ENCODE data around the gene JOSD1.

The JOSD1 gene

GRCh38 chr22:38712486-38713207 is 11.9 kb upstream of the JOSD1 start:
- DNase-seq (ENCODE audit: low spot score) = no peak

- DNase-seq (ENCODE audit: low spot score) = no peak
Measured at GRCh38 chr22:38710866-38711265, 10.1 kb upstream of the JOSD1 start.

- DNase-seq (ENCODE audit: low spot score) = no peak
Measured at GRCh38 chr22:38710351-38710750, 9.6 kb upstream of the JOSD1 start.

- DNase-seq (ENCODE audit: low spot score) = no peak
Measured at GRCh38 chr22:38709306-38709705, 8.6 kb upstream of the JOSD1 start.

- no peak for DNase-seq (ENCODE audit: low spot score)
Measured at GRCh38 chr22:38707984-38708383, 7.2 kb upstream of the JOSD1 start.

- DNase-seq (ENCODE audit: low spot score) = no peak
Measured at GRCh38 chr22:38707346-38707745, 6.6 kb upstream of the JOSD1 start.

- no peak for DNase-seq (ENCODE audit: low spot score)
Measured at GRCh38 chr22:38706901-38707195, 6.1 kb upstream of the JOSD1 start.

GRCh38 chr22:38706101-38706900 is 5.6 kb upstream of the JOSD1 start:
- DNase-seq (ENCODE audit: low spot score) = no peak

GRCh38 chr22:38705235-38706100 is 4.7 kb upstream of the JOSD1 start, which contains the start of gene GTPBP1:
Gene GTPBP1 (plus strand): TSS chr22:38705944. CDS start chr22:38705956, 12 bp downstream.
- DNase-seq (ENCODE audit: low spot score) = peak; percentile 96

GRCh38 chr22:38704654-38705234 is 4.0 kb upstream of the JOSD1 start:
- DNase-seq (ENCODE audit: low spot score) = no peak

GRCh38 chr22:38700270-38700788 is 414 bp downstream of the JOSD1 start:
- DNase-seq (ENCODE audit: low spot score) = no peak

- no peak for DNase-seq (ENCODE audit: low spot score)
Measured at GRCh38 chr22:38699784-38700183, 959 bp downstream of the JOSD1 start.

GRCh38 chr22:38699143-38699542 is 1.6 kb downstream of the JOSD1 start:
- DNase-seq (ENCODE audit: low spot score) = no peak

GRCh38 chr22:38698407-38699094 is 2.2 kb downstream of the JOSD1 start:
- no peak for DNase-seq (ENCODE audit: low spot score)

- no peak for DNase-seq (ENCODE audit: low spot score)
Measured at GRCh38 chr22:38697425-38698089, 3.2 kb downstream of the JOSD1 start.

- peak; percentile 27 for DNase-seq (ENCODE audit: low spot score)
Measured at GRCh38 chr22:38696606-38697424, 3.9 kb downstream of the JOSD1 start.

- no peak for DNase-seq (ENCODE audit: low spot score)
Measured at GRCh38 chr22:38694940-38695339, 5.8 kb downstream of the JOSD1 start.

- peak; percentile 51 for DNase-seq (ENCODE audit: low spot score)
Measured at GRCh38 chr22:38694049-38694448, 6.7 kb downstream of the JOSD1 start.

- no peak for DNase-seq (ENCODE audit: low spot score)
Measured at GRCh38 chr22:38689651-38690050, 11.1 kb downstream of the JOSD1 start.

- DNase-seq (ENCODE audit: low spot score) = no peak
Measured at GRCh38 chr22:38685761-38686160, 15.0 kb downstream of the JOSD1 start.

Measured in HuH-7.5 (cell line).